Loucy (cell line): Measurements from ENCODE around the gene ADAMTS16.

Source experiments
- CTCF ChIP-seq: fragments of 200-600 bp; sonication (generic); conservative IDR thresholded peaks from 2 replicates; pipeline ENCODE4 v1.5.1; 2014; ENCODE audit warnings: mild to moderate bottlenecking, antibody characterized with exemption, low read length
- EZH2phosphoT487 ChIP-seq: fragments of 200-600 bp; IDR thresholded peaks from 2 replicates; pipeline ENCODE4 v1.6.1; 2018; ENCODE audit warnings: antibody characterized with exemption, mild to moderate bottlenecking, moderate library complexity, borderline replicate concordance

GRCh38 chr5:5207828-5208227 lies 67.7 kb downstream of the ADAMTS16 start:
- TF ChIP-seq CTCF (no peak), EZH2phosphoT487 (no peak)
